Heart left ventricle (tissue), 16 donors: ENCODE data around the gene ADIPOR1. TPM values are rescaled to one million over a fixed set of nuclear protein-coding genes. Genes with fewer than 3 reads are reported as not detected.
"Not testable (repeated sequence)": the region's sequence is repeated elsewhere in the genome, so short reads cannot be mapped to it uniquely, and the experiment has no call there.

Experiments
- ATAC-seq, 4 donors: fragments of 200-7000 bp; cut with Tn5 transposase; one replicate each; pipeline ENCODE4 v1.9.1; 2020 to 2022; ENCODE audit warnings: moderate library complexity in 4 of 4, mild to moderate bottlenecking in 3 of 4, moderate number of reproducible peaks in 1 of 4
- DNase-seq, 5 donors: peaks; one replicate each; pipeline ENCODE4 v3.0.0-alpha.2; 2020
- H3K27ac ChIP-seq, 12 donors: fragments of 200-600 bp; sonication (generic) in 4 of 12; one replicate each; pipeline versions ENCODE4 v1.5.0 to v1.8.0; 2016 to 2022; ENCODE audit warnings: mild to moderate bottlenecking in 2 of 12
- H3K27me3 ChIP-seq, 9 donors: fragments of 200-600 bp; sonication (generic) in 2 of 9; one replicate each; pipeline versions ENCODE4 v1.5.1 to v1.8.0; 2016 to 2022; ENCODE audit warnings: mild to moderate bottlenecking in 3 of 9
- H3K36me3 ChIP-seq, 9 donors: fragments of 200-600 bp; sonication (generic) in 2 of 9; one replicate each; pipeline versions ENCODE4 v1.5.0 to v1.8.0; 2018 to 2022; ENCODE audit warnings: mild to moderate bottlenecking in 2 of 9
- H3K4me1 ChIP-seq, 12 donors: fragments of 200-600 bp; sonication (generic) in 4 of 12; one replicate each; pipeline versions ENCODE4 v1.5.0 to v1.8.0; 2016 to 2022; ENCODE audit warnings: mild to moderate bottlenecking in 3 of 12
- H3K4me3 ChIP-seq, 12 donors: fragments of 200-600 bp; sonication (generic) in 4 of 12; one replicate each; pipeline versions ENCODE4 v1.5.0 to v1.8.0; 2017 to 2022; ENCODE audit warnings: mild to moderate bottlenecking in 9 of 12, moderate library complexity in 4 of 12
- H3K9me3 ChIP-seq, 12 donors: fragments of 200-600 bp; sonication (generic) in 4 of 12; one replicate each; pipeline versions ENCODE4 v1.5.0 to v1.8.0; 2016 to 2022; ENCODE audit warnings: mild to moderate bottlenecking in 1 of 12
- CTCF ChIP-seq, 12 donors: fragments of 200-600 bp; sonication (generic) in 4 of 12; IDR thresholded peaks; one replicate each; pipeline versions ENCODE4 v1.5.0 to v1.8.0; 2018 to 2022; ENCODE audit warnings: antibody characterized with exemption in 12 of 12, mild to moderate bottlenecking in 5 of 12
- POLR2A ChIP-seq, 2 donors: fragments of 450-650 bp; IDR thresholded peaks; one replicate each; pipeline ENCODE4 v1.6.1; 2017; ENCODE audit warnings: antibody characterized with exemption in 2 of 2, mild to moderate bottlenecking in 2 of 2, moderate library complexity in 2 of 2
- WGBS, 4 donors: extraction: QIAGEN DNeasy Blood & Tissue Kit in 2 of 4; methylation state at CpG; one replicate each; pipeline versions ENCODE4 v1.1.5 to v1.1.7; 2013 to 2018; 5-methylcytosine and 5-hydroxymethylcytosine counted together
- intact Hi-C, 10 donors: fragments of 100-400 bp; cut with DNase I; formaldehyde crosslinking; loops; one replicate each; pipeline versions ENCODE4 v1.11.1 to v1.14.2; 2022
- polyA plus RNA-seq, 2 donors: library from polyadenylated mRNA; stranded (reverse); fragments of 200-250 nt; gene quantifications; one replicate each; pipeline ENCODE4 v1.2.3, GENCODE V29; 2013
- total RNA-seq, 9 donors: library from RNA; depleted of rRNA in 2 of 9; stranded (reverse); fragments of >200 nt in 2 of 9; fragmentation: NEBNext Ultra II Directional in 3 of 9; extraction: Animal tissue kit (Norgen Biotek cat#: 25700) in 3 of 9; gene quantifications; one replicate each; pipeline versions ENCODE4 v1.1.0 to v1.2.4, GENCODE V29; 2016 to 2023
- donor health status: ischemic (EF 13 %, LVEDD 7.1; RV severe dilation, severe dysfunction).
- donor health status: healthy with polysubstance abuse.
- donor health status: DM: no; HTN: yes; CAD: no.
- donor health status: DM: no; HTN: no; CAD: no.
- donor health status: ischemic (EF 25% LVEDD 6.9; RV normal size, moderate dysfunction).
- donor health status: ischemic (EF 25% LVEDD 5.7; RV mildly dilated, moderate dysfunction).
- donor health status: healthy.
- donor health status: DM: yes; HTN: yes; CAD: no.
- donor health status: ischemic (EF 35%, LVEDD 5.7; RV mildly dilated, moderate dysfunction).
- donor health status: nonischemic (EF 11% LVEDD 7.7; RV severe dilation, severe dysfunction).
- donor health status: DM: yes; HTN: yes; CAD: no.
- donor health status: PGD.
- donor health status: ischemic (EF 29% LVEDD 5.4; RV normal size, mild dysfunction).
- donor health status: nonischemic (EF 23%, LVEDD 6.1; RV moderate dilation, normal function).

Gene ADIPOR1
- total and polyA plus RNA-seq, 11 donors, result 57.4 to 155 (median 102) TPM

- no peaks in the 10 kb centered on the region for H3K9me3 ChIP-seq
- ATAC-seq, result no peak
- no peaks in the 10 kb centered on the region for H3K27me3 ChIP-seq
- no peak for DNase-seq
- TF ChIP-seq CTCF (IDR thresholded peaks at IDR 0.05) (no peak), POLR2A (IDR thresholded peaks at IDR 0.05) (no peak)
- no peaks in the 10 kb centered on the region for H3K4me1 ChIP-seq
- intact Hi-C loops, result no loop called here
- 70 to 82% (median 73%) methylated on average over 4 of the region's 4 CpGs for WGBS, 4 donors
- H3K36me3 ChIP-seq, result peaks cover 0 to 95% (median 90%) of the 10 kb centered on the region in 9 donors
- no peak overlapping the region for H3K27ac ChIP-seq
- no peak overlapping the region for H3K4me3 ChIP-seq
These were observed 52.8 kb downstream of the ADIPOR1 start for GRCh38 chr1:202905331-202905730.

GRCh38 chr1:202903808-202904207, 54.3 kb downstream of the ADIPOR1 start:
- H3K4me1 ChIP-seq, H3K27me3 ChIP-seq, H3K9me3 ChIP-seq, ATAC-seq, intact Hi-C loops, DNase-seq, H3K27ac ChIP-seq, H3K4me3 ChIP-seq: not testable (repeated sequence)
- WGBS, 4 donors, result 91 to 96% (median 94%) methylated on average over 5 of the region's 5 CpGs
- peaks cover 0 to 95% (median 90%) of the 10 kb centered on the region in 9 donors for H3K36me3 ChIP-seq

GRCh38 chr1:202901555-202901954, 56.6 kb downstream of the ADIPOR1 start:
- intact Hi-C loops, result no loop called here
- 92 to 97% (median 96%) methylated on average over 4 of the region's 4 CpGs for WGBS, 4 donors
- H3K36me3 ChIP-seq, result peaks cover 0 to 94% (median 84%) of the 10 kb centered on the region in 9 donors
- DNase-seq (no peak), ATAC-seq (no peak)
- no peak overlapping the region for H3K27ac ChIP-seq
- no peaks in the 10 kb centered on the region for H3K9me3 ChIP-seq
- no peaks in the 10 kb centered on the region for H3K27me3 ChIP-seq
- H3K4me1 ChIP-seq, result no peaks in the 10 kb centered on the region
- TF ChIP-seq CTCF (IDR thresholded peaks at IDR 0.05), result no peak
- TF ChIP-seq POLR2A (IDR thresholded peaks at IDR 0.05), result no peak
- no peak overlapping the region for H3K4me3 ChIP-seq

GRCh38 chr1:202892501-202892900, 65.6 kb downstream of the ADIPOR1 start:
- intact Hi-C loops, result loop anchor here in 2 of 10 donors (5.0 to 10.0 kb wide), 2 partner anchors 80 to 138 kb away; partner anchors contain the start of gene PCAT6 (in 1 of the 2)
- DNase-seq (no peak), ATAC-seq (no peak)
- Histone ChIP-seq H3K36me3 (peaks cover 2 to 77% (median 64%) of the 10 kb centered on the region in 9 donors), H3K4me1 (peaks cover 0 to 16% (median 8%) of the 10 kb centered on the region in 12 donors), H3K4me3 (no peak overlapping the region), H3K27me3 (no peaks in the 10 kb centered on the region), H3K9me3 (no peaks in the 10 kb centered on the region), H3K27ac (no peak overlapping the region)
- WGBS, 4 donors, result 95 to 97% (median 96%) methylated on average over 7 of the region's 7 CpGs
- TF ChIP-seq CTCF (IDR thresholded peaks at IDR 0.05), result no peak
- TF ChIP-seq POLR2A (IDR thresholded peaks at IDR 0.05), result no peak

Other genes with a start within 250 kb of the ADIPOR1 start
- gene SYT2, start 247.9 kb downstream of the ADIPOR1 start, total RNA-seq, result under 1 TPM in 4 of 9 donors, not detected in 5; 0.03 to 0.09 (median 0.07) TPM
- under 1 TPM in 1 of 2 donors, not detected in 1; 0.04 TPM for gene SYT2, start 247.9 kb downstream of the ADIPOR1 start, polyA plus RNA-seq
- 10 to 100 TPM; 11.5 to 22.9 (median 15.1) TPM for gene KDM5B, start 149.9 kb downstream of the ADIPOR1 start, total RNA-seq
- 1 to 10 TPM; 5.2 to 6.2 TPM for gene KDM5B, start 149.9 kb downstream of the ADIPOR1 start, polyA plus RNA-seq
- 1 to 10 TPM in 5 of 9 donors, under 1 TPM in 3, not detected in 1; 0.39 to 2.5 (median 1.0) TPM for gene PCAT6, start 147.4 kb downstream of the ADIPOR1 start, total RNA-seq
- gene PCAT6, start 147.4 kb downstream of the ADIPOR1 start, polyA plus RNA-seq, result 1 to 10 TPM in 1 of 2 donors, under 1 TPM in 1; 0.55 to 1.9 TPM
- gene RABIF, start 69.2 kb downstream of the ADIPOR1 start, total RNA-seq, result 1 to 10 TPM; 3.6 to 9.2 (median 5.3) TPM
- 10 to 100 TPM in 1 of 2 donors, 1 to 10 TPM in 1; 3.8 to 12.1 TPM for gene RABIF, start 69.2 kb downstream of the ADIPOR1 start, polyA plus RNA-seq
- gene KLHL12, start 31.1 kb downstream of the ADIPOR1 start, total RNA-seq, result 10 to 100 TPM; 16.1 to 30.1 (median 21.5) TPM
- 10 to 100 TPM; 10.4 to 17.2 TPM for gene KLHL12, start 31.1 kb downstream of the ADIPOR1 start, polyA plus RNA-seq
- gene CYB5R1, start 8.9 kb upstream of the ADIPOR1 start, total RNA-seq, result 100 to 1,000 TPM; 146 to 274 (median 190) TPM
- gene CYB5R1, start 8.9 kb upstream of the ADIPOR1 start, polyA plus RNA-seq, result 100 to 1,000 TPM; 128 to 286 TPM
- 10 to 100 TPM; 20.0 to 34.8 (median 29.9) TPM for gene TMEM183A, start 49.1 kb upstream of the ADIPOR1 start, total RNA-seq
- gene TMEM183A, start 49.1 kb upstream of the ADIPOR1 start, polyA plus RNA-seq, result 10 to 100 TPM in 1 of 2 donors, 1 to 10 TPM in 1; 9.5 to 45.7 TPM
- gene PPFIA4, start 68.2 kb upstream of the ADIPOR1 start, total RNA-seq, result 10 to 100 TPM; 15.4 to 50.3 (median 36.9) TPM
- gene PPFIA4, start 68.2 kb upstream of the ADIPOR1 start, polyA plus RNA-seq, result 10 to 100 TPM; 11.2 to 35.5 TPM
- gene MYOG, start 127.7 kb upstream of the ADIPOR1 start, total RNA-seq, result not detected
- gene MYOG, start 127.7 kb upstream of the ADIPOR1 start, polyA plus RNA-seq, result not detected
- 10 to 100 TPM in 3 of 9 donors, 1 to 10 TPM in 5, under 1 TPM in 1; 0.81 to 16.2 (median 9.5) TPM for gene ADORA1, start 169.4 kb upstream of the ADIPOR1 start, total RNA-seq
- gene ADORA1, start 169.4 kb upstream of the ADIPOR1 start, polyA plus RNA-seq, result 10 to 100 TPM in 1 of 2 donors, 1 to 10 TPM in 1; 2.6 to 17.8 TPM
- under 1 TPM in 1 of 9 donors, not detected in 8; 0.32 TPM for gene MYBPH, start 217.5 kb upstream of the ADIPOR1 start, total RNA-seq
- gene MYBPH, start 217.5 kb upstream of the ADIPOR1 start, polyA plus RNA-seq, result not detected
- 10 to 100 TPM in 2 of 9 donors, 1 to 10 TPM in 3, under 1 TPM in 3, not detected in 1; 0.27 to 27.1 (median 1.3) TPM for gene CHI3L1, start 228.4 kb upstream of the ADIPOR1 start, total RNA-seq
- 1 to 10 TPM in 1 of 2 donors, under 1 TPM in 1; 0.15 to 5.5 TPM for gene CHI3L1, start 228.4 kb upstream of the ADIPOR1 start, polyA plus RNA-seq